Keratinocyte (primary cell): ENCODE results near the gene MTSS2.

Experiments
- EZH2 ChIP-seq: IDR thresholded peaks from one replicate; pipeline ENCODE4 v1.6.1; 2012; ENCODE audit warnings: inconsistent platforms, mild to moderate bottlenecking, low read length, moderate library complexity
- TF ChIP-seq, protein P1 (sequence below), 3 experiments: IDR thresholded peaks in 1 of 3; conservative IDR thresholded peaks in 1 of 3; optimal IDR thresholded peaks in 1 of 3; 2 replicates in 2 of 3; 3 replicates in 1 of 3; pipeline versions ENCODE3 to v1.5.1; 2011; ENCODE audit warnings: low read length in 3 of 3, mild to moderate bottlenecking in 3 of 3, moderate library complexity in 2 of 3, control low read depth in 1 of 3, inconsistent platforms in 1 of 3; ENCODE audit not compliant: insufficient read depth in 2 of 3; ENCODE audit errors: extremely low read depth in 1 of 3

DNA sequence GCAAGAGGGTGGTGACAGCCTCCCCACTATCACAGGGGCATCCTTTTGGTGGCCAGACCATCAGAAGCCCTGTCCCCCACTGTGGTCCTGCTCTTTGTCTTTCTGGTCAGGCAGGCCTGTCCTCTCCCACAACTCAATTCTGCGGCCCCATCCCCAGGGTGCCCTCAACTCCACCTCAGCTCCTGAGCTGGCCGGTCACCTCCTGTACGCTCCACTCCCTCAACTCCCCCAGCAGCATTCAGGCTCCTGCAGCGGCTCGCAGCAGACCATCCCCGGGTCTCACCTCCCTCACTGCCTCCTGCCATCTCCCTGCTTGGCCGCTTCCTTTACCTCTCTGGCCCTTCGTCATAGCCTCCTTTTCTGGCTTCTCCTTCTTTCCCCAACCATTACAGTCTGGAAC, 43.4 kb upstream of the MTSS2 start:
- TF ChIP-seq, protein P1, sequence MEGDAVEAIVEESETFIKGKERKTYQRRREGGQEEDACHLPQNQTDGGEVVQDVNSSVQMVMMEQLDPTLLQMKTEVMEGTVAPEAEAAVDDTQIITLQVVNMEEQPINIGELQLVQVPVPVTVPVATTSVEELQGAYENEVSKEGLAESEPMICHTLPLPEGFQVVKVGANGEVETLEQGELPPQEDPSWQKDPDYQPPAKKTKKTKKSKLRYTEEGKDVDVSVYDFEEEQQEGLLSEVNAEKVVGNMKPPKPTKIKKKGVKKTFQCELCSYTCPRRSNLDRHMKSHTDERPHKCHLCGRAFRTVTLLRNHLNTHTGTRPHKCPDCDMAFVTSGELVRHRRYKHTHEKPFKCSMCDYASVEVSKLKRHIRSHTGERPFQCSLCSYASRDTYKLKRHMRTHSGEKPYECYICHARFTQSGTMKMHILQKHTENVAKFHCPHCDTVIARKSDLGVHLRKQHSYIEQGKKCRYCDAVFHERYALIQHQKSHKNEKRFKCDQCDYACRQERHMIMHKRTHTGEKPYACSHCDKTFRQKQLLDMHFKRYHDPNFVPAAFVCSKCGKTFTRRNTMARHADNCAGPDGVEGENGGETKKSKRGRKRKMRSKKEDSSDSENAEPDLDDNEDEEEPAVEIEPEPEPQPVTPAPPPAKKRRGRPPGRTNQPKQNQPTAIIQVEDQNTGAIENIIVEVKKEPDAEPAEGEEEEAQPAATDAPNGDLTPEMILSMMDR (optimal IDR thresholded peaks at IDR 0.05 in 1 of 3, IDR thresholded peaks at IDR 0.05 in 1 of 3, conservative IDR thresholded peaks at IDR 0.05 in 1 of 3; ENCODE audit: extremely low read depth in 1 of 3, insufficient read depth in 2 of 3, low read length in 3 of 3), result no peak
- no peak for TF ChIP-seq EZH2
